Astrocyte of the cerebellum (primary cell): ENCODE results near the gene FOXRED1.

ENCODE experiments used
- DNase-seq: peaks from one replicate; pipeline ENCODE4 v3.0.0-alpha.2; 2011; ENCODE audit warnings: low read depth
- H3K4me3 ChIP-seq: 2 replicates; pipeline ENCODE4 v1.5.1; 2011; ENCODE audit warnings: mild to moderate bottlenecking, low read depth, low read length, moderate library complexity
- CTCF ChIP-seq: IDR thresholded peaks from 2 replicates; pipeline ENCODE4 v1.5.1; 2012; ENCODE audit warnings: low read length, low read depth, moderate library complexity, mild to moderate bottlenecking; ENCODE audit errors: missing control alignments
- in situ Hi-C: cut with HindIII; loops from 2 replicates; pipeline ENCODE4 v1.10.0; 2017; ENCODE audit warnings: low sequenced_read_pairs

Gene FOXRED1

GRCh38 chr11:126256216-126256615, 12.7 kb upstream of the FOXRED1 start:
- no peak for TF ChIP-seq CTCF
- in situ Hi-C loops: no loop called here
- H3K4me3 ChIP-seq: no peak overlapping the region
- no peak for DNase-seq

DNA sequence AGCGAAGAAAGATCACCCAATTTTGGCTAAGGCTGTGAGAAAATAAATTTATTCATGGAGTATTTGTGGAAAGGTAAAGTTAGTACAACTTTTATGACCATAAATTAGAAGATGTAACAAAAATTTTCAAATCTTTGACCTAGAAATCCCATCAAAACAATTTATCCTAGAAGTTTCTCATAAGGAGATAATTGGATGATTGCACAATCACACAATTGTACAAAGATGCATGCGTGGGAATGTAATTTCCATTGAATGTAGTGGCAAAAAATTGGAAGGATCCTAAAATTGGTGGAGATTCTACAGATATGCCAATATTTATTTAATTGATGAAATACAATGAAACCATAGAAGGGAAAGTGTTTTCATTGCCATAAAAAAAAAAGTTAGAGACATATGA, 11.8 kb upstream of the FOXRED1 start:
- DNase-seq: no peak
- TF ChIP-seq CTCF: no peak
- in situ Hi-C loops: no loop called here
- H3K4me3 ChIP-seq: no peak overlapping the region

DNA sequence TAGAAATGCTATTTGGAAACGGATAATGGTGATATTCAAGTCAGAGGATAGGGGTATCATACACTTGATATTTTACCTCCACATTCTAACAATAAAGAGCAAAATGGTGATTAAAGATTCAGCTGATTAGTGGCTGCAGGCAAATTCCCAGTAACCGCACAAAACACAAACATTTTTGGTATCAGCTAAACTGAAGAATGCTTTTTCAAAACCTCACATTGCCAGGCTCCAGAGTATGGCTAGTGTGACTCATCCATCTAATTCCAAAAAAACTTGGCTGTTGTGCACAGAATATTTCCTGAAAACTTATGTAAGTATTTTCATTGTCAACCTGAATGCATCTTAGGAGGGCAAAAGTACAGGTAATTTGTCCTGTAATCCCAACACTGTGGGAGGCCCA, 11.2 kb upstream of the FOXRED1 start:
- DNase-seq: peak; percentile 71
- no peak overlapping the region for H3K4me3 ChIP-seq
- in situ Hi-C loops: no loop called here
- no peak for TF ChIP-seq CTCF

DNA sequence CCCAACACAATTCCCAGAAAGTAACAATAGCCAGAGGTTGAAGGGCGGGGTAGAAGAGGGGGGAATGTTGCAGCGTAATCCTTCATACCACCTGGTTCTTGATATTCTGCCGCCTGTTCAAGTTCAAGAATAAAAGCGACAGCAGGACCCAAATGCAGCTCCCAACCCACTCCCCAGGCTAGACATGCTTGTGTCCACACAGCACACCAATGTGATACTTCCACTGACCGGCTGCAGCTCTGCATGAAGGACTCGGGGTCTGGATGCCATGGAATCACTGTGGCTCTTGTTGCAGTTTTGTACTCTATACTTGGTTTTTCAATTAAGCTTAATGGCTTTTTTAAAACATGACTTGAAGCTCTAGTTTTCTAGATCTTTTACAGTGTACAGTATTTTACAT, 6.7 kb upstream of the FOXRED1 start:
- in situ Hi-C loops: no loop called here
- TF ChIP-seq CTCF: no peak
- DNase-seq: no peak
- H3K4me3 ChIP-seq: no peak overlapping the region

DNA sequence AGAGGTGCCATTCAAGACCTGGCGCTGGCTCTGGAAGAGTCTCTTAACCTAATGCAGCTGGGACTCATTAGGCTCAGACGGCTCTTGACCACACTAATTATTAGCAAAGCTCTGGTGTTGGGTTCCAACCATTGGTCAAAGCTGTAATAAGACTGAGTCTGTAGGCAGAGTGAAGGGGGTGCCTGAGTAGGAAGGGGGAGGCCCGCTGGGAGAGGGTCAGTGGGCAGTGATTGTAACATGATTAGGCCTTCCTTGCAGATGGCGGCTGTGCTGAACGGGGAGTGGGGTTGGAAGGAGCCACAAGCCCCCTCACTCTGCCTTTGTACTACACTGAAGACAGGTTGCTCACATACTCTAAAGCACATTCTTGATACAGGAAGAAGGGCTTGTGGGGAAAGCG, 5.5 kb upstream of the FOXRED1 start:
- no peak for TF ChIP-seq CTCF
- no peak for DNase-seq
- in situ Hi-C loops: no loop called here
- no peak overlapping the region for H3K4me3 ChIP-seq

DNA sequence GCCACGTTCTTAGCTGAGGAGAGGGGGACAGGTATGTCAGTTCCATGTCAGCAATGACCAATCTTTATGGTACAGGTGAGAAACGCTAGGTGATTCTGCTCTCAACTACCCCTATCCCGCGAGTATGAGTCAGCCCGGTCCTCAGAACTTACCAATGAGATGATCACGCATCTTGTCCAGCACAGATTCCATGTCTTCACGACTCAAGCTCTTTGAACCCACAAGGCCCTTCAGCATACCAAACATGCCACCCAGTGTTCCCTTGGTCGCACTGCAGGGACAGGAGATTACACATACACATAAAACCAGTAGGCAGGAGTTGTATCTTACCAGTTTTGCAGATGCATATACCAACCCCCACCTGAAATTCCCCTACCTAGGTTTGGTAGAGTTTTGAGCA, 3.1 kb upstream of the FOXRED1 start:
- in situ Hi-C loops: no loop called here
- DNase-seq: no peak
- no peak for TF ChIP-seq CTCF
- H3K4me3 ChIP-seq: no peak overlapping the region

GRCh38 chr11:126267650-126268049, 1.3 kb upstream of the FOXRED1 start:
- TF ChIP-seq CTCF: no peak
- peak overlapping the region; percentile 97 for H3K4me3 ChIP-seq
- no peak for DNase-seq
- in situ Hi-C loops: no loop called here
